Epidermal melanocyte (primary cell): ENCODE results near the gene RNF151.
"Not testable (repeated sequence)": the region's sequence is repeated elsewhere in the genome, so short reads cannot be mapped to it uniquely, and the experiment has no call there.

Experiments
- DNase-seq: peaks from one replicate; pipeline ENCODE4 v3.0.0; 2011; ENCODE audit warnings: low spot score; ENCODE audit not compliant: insufficient read length

RNF151 gene

DNA sequence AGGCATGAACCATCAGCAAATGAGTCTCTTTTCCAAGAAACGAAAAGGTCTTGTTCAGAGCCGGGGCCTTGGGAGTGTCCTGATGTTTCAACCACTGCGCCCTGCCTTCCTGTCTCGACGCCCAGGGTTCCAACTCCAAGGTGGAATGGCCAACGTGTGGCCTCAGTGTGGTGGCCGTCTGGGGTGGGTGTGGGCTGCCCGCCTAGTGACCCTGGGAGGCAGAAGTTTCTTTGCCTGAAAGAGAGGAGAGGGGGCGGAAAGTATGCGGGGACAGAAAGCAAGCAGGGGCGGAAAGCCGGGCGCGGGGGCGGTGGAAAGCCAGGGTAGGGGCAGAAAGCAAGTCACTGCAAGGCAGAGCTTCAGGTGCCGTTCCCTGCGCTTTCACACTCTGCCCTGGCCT is 27.7 kb upstream of the RNF151 start:
- no peak for DNase-seq

DNA sequence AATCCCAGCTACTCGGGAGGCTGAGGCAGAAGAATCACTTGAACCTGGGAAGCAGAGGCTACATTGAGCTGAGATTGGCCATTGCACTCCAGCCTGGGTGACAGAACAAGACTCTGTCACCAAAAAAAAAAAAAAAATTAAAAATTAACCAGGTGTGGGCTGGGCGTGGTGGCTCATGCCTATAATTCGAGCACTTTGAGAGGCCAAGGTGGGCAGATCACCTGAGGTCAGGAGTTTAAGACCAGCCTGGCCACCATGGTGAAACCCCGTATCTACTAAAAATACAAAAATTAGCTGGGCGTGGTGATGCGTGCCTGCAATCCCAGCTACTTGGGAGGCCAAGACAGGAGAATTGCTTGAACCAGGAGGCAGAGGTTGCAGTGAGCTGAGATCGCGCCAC is 26.8 kb upstream of the RNF151 start:
- not testable (repeated sequence) for DNase-seq

DNA sequence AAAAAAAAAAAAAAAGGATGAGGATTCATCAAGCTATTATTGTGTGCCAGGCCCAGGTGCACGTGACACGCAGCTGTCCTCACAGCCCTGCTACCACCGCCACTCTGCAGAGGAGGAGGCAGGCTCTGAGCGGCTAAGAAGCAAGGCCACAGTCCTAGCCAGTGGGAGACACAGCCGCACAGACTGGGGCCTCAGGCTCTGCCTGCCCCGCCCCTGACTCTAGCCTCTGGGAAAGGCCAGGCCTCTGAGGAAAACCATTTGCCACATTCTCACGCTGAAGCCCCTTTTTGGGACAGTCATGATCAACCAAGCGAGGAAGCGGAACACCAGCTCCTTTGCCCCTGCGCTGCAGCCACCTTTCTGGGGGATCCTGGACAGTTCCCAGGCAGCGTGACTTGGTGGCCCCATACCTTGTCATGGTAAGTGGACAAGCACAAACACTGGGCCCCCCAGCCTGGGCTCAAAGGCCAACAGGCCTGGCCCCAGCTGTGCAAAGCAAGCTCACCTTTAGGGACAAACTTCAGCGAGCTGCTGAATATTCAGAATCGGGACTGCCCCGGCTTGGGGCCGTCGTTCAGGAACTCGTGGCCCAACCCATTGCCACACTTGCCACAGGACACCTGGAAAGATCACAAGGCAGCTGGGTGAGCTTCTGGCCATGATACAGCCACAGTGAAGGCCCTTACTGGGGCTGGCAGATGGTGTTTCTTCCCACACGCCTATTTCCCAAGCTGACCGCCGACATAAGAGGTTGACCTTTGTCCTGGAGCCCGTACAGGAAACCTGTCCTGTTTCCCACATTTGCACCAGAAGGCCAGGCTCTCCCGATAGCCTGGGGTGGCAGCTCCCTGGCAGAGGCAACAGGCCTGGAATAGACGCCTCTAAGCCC is 26.1 kb upstream of the RNF151 start:
- DNase-seq, result no peak

DNA sequence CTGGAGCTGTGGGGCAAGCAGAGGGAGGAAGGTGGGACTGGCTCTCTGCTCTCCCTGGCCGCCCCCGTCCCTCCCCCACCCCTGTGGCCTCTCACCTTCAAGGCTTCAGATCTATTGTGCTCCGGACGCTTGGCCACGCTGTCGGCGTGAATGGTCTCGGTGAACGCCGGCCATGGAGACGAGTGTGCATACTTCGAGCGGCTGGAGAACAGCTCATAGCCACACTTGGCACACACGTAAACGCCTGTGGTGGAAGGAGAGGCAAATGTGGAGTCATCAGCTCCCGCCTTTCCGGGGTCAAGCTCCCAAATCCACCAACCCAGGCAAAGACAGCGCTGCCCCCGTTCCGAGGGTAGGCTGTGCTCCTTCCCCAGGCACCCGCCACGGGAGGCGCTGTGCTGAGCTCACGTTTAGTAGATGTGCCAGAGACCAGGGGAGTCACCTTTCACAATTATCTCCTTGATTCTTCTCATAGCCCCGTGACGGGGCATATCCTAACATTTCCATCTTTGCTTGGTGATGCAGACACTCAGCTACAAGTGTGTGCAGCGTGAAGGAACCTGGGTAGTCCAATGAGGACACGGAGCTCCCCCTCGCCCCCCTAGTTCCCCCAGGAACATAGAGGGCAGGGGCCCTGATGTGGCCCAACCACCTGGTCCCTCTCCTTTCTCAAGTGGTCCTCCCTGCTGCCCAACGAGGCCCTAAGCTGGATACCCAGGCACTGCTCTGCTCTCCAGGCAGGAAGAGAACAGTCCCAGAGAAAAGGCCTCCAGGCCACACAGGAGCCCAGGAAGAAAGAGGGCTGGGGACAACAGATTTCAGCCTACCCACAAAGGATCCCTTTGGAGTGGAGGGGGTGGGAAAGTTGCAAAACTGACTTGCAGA is 25.3 kb upstream of the RNF151 start:
- DNase-seq, result no peak

DNA sequence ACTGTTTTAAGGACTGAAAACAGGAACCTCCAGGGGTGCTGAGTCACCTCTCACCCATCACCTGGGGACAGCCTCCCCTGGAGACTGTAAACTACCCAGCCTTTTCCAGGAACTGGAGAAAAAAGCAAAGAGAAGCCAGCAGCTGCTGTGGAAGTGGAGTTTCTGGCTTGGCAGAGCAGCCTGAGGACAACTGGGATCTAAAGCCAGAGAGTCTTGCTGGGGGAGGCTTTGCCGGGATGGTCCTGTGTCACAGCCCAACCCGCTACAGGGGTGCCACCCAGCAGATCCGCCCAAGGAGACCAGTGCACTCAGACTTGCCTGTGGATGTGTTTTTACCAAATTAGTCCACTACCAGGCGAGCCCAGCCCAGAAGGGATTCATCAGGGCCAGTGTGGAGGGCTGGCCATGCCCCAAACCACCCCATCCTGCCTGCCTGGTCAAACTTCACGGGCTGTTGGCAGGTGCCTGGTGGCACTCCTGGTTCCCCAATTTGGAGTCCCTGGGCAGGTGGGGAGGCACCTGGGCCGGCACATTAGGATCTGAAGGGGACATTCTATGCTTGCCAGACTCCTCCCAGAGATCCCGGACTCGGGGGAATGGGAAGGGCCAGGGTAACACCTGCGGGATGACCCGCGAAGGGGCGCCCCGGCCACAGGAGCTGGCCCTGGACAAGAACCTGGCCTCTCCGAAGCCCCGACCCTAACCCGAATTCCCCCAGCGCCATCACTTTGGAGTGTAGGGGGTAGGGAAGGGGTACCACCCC is 24.4 kb upstream of the RNF151 start:
- no peak for DNase-seq

DNA sequence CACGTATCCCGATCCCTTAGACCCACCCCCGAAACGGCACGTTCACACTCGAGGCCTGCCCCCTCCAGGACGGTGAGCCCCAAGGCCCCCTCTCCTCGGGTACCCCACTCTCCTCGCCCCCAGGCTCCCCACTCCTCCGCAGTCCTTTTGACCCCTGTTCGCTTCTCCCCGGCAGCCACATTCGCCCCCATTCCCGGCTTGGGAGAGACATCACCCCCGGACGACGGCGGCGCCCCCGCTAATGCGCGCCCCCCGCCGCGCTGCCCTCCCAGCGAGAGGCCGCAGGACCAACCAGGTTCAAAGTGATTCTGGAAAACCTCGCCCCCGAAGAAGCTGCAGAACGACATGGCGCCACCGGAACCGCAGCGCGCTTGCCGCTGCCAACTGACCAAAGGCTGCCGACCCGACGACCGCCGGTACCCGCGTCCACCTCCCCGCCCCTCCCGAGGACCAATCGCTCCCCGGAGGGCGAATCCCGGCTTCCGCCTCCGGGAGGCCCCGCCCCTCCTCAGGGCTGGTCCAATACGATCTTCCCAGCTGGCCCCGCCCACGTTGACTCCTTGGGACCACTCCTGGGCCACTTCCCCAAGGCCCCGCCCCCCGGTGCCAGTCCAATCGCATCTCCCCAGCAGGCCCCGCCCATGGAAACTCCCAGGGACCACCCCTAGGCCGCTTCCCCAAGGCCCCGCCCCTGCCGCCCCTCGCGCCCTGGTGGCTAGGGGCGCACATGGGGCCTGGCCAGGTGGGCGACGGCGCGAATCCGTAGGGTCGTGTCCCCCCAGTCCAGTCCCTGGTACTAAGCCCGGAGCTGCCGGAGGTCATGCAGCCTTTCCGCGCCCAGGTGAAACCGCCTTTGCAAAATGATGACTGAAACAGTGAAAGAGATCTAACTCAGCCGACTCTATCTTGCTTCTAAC is 23.6 kb upstream of the RNF151 start, which contains the start of gene MSRB1:
MSRB1 (minus strand) TSS at position 390 of the 917 bp plus-strand sequence; CDS start at position 347, 43 bp downstream.
- DNase-seq, result peak; percentile 99

DNA sequence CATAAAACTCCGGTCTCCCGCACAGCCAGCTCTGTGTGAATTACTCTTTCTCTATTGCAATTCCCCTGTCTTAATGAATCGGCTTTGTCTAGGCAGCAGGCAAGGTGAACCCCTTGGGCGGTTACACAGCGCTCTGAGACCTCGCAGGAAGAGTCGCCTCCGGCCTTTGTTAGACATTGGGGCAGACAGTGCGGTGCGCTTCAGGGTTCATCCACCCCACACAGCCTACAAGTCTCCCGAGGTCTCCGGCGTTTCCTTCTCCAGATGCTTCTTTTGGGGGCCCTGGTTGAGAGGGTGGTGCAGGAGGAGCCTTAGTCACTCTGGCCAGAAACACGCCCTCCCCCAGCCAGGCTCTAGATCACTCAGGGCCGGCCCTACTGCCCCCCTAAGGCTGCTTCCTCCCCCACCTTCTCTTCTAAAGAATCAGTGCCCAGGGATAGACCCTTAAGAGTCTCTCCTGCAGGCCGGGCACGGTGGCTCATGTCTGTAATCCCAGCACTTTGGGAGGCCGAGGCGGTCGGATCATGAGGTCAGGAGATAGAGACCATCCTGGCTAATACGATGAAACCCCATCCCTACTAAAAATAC is 21.9 kb upstream of the RNF151 start:
- no peak for DNase-seq

DNA sequence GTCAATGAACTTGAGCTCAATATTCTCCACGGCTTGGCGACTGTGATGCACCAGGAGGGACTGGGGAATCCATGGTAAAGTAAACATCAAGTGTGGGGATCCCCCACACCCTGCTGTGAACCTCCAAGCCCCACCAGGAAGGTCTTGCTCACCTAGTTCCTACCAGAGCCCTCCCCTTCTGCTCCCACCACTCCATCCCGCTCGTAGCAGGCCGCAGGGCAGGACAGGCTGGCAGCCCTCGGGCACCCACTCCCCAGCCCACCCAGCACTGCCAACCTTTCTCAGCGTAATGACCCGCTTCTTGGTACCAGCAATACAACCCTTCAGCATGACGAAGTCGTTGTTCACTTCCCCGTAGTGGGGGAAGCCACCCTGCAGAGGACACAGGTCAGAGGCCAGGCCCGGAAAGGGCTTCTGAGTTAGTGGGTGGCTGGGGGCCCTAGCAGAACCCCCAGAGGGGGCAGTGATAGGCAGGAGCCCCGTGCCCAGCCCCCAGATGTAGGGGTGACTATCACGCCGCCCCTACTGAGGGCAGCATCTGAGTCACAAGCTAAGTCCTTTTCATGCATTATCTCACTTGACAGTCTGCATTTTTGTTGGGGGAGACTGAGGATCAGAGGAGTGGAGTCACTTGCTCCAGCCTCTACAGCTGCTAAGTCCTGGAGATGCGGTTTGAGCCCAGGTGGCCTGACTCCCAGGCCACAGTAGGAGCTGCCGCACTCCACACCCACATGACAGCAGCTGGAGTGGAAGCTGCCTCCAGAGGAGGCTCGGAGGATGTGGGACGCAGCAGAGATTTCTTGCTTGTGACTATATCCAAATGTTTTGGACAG is 20.9 kb upstream of the RNF151 start:
- no peak for DNase-seq

DNA sequence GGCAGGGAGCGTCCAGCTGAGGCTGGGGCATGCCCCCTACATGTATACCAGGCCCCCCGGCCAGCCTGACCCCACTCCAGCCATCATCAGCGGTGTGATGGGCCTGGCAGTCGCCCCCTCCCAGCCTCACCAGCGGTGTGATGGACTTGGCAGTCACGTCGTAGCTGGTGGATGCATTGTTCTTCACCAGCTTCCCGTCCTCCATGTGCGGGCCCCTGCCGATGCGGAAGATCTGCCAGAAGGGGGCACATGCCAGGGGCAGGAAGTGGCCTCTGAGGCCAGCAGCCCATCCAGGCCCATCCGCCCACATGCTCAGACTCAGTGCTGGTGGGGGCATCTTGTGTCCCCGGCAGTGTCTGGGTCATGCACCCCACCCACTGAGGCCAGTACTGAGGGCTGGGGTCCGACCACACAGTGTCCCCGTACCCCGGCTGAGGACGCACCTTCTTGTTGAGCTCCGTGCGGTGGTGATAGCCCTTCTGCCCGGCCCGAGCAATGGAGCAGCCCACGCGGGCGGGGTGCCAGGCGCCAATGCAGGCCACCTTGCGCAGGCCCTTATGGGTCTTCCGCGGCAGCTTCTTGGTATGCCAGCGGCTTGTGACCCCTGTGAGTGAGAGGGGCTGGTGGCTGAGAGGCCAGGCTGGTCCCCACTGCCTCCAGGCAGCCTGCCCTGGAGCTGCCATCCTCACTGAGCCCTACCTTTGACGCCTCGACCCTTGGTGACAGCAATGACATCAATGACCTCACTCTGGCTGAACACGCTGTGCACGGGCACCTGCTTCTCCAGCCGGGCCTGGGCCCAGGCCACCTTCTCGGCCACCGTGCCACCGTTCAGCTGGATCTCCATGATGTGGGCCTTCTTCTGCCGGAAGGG is 19.9 kb upstream of the RNF151 start:
- DNase-seq, result no peak

DNA sequence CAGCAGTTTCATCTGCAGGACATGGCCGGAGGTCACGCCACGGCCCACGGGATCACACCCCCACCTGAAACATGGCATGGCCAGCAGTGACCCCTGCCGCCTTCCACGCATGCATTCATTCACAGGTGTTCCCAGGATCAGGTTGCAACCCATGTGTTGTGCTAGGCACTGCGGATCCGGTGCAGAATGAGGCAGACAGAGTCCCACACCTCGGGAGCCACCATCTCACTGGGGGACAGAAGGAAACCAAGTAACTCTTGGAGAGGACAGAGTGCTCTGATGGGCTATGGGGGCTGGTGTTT is 19.3 kb upstream of the RNF151 start:
- no peak for DNase-seq

DNA sequence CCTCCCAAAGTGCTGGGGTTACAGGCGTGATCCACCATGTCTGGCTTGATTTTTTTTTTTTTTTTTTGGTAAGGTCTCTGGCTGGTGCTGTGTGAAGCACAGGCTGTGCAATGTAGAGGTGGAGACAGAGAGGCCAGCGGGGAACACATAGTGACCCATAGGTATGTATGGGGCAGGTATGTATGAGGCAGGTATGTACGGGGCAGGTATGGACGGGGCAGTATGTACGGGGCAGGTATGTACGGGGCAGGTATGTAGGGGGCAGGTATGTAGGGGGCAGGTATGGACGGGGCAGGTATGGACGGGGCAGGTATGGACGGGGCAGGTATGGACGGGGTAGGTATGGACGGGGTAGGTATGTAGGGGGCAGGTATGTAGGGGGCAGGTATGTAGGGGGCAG is 17.1 kb upstream of the RNF151 start:
- no peak for DNase-seq

DNA sequence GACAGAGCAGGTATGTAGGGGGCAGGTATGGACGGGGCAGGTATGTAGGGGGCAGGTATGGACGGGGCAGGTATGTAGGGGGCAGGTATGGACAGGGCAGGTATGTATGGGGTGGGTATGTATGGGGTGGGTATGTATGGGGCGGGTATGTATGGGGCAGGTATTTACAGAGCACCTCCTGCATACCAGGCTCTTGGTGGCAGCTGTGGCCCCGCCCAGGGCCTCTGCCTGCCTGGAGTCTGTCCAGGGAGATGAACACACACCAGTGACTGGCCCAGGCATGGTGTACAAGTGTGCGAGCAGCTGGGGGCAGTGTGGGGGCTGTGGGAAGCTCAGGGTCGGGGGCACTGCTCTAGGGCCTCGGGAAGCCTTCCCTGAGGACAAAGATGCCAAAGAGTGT is 16.6 kb upstream of the RNF151 start:
- DNase-seq, result no peak

DNA sequence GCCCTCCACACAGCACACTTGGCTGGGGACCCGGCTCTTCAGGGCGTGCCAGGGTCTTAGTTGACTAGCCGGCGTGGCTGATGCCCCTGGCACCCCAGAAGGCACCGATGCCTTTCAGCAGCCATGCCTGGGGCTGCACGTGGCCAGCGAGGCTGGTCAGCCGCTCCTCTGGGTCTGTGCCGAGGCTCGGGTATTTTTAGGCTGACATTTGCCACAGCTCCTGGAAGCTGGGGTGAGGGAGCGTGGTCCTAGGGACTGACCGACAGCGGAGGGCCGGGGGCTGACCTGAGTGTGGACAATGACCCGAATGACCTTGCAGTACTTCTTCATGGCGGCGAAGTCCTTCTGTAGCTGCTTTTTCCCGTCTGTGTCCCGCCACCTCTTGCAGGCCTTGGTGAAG is 16.1 kb upstream of the RNF151 start:
- no peak for DNase-seq

DNA sequence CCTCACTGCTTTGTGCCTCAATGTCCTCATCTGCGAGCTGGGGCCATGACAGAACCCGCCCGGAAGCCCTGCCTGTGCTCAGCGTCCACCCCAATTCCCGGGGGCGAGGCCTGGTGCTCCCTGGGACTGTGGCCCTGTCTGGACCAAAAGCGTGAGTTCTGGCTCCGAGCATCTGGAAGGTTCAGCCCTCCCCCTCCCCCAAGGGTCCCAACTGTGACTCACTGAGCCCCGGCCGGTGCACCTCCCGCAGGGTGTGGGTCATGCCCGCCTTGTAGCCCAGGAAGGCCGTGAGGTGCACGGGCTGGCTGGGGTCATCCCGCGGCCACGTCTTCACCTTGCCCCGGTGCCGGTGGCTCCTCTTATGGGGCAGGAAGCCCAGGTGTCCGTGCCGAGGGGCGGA is 12.9 kb upstream of the RNF151 start:
- no peak for DNase-seq

DNA sequence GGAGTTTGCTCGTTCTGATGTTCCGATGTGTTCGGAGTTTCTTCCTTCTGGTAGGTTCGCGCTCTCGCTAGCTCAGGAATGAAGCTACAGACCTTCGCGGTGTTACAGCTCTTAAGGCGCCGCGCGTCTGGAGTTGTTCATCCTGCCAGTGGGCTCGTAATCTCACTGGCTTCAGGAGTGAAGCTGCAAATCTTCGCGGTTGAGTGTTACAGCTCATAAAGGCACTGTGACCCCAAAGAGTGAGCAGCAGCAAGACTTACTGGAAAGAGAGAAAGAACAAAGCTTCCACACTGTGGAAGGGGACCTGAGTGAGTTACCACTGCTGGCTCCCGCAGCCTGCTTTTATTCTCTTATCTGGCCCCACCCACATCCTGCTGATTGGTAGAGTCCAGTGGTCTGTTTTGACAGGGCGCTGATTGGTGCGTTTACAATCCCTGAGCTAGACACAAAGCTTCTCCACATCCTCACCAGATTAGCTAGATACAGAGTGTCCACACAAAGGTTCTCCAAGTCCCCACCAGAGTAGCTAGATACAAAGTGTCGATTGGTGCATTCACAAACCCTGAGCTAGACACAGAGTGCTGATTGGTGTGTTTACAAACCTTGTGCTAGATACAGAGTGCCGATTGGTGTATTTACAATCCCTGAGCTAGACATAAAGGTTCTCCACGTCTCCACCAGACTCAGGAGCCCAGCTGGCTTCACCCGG is 9.1 kb upstream of the RNF151 start:
- DNase-seq, result not testable (repeated sequence)

DNA sequence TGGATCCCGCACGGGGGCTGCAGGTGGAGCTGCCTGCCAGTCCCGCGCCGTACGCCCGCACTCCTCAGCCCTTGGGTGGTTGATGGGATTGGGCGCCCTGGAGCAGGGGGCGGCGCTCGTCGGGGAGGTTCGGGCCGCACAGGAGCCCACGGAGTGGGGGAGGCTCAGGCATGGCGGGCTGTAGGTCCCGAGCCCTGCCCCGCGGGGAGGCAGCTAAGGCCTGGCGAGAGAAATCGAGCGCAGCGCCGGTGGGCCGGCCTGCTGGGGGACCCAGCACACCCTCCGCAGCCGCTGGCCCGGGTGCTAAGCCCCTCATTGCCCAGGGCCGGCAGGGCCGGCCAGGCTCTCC is 8.5 kb upstream of the RNF151 start:
- DNase-seq, result not testable (repeated sequence)

DNA sequence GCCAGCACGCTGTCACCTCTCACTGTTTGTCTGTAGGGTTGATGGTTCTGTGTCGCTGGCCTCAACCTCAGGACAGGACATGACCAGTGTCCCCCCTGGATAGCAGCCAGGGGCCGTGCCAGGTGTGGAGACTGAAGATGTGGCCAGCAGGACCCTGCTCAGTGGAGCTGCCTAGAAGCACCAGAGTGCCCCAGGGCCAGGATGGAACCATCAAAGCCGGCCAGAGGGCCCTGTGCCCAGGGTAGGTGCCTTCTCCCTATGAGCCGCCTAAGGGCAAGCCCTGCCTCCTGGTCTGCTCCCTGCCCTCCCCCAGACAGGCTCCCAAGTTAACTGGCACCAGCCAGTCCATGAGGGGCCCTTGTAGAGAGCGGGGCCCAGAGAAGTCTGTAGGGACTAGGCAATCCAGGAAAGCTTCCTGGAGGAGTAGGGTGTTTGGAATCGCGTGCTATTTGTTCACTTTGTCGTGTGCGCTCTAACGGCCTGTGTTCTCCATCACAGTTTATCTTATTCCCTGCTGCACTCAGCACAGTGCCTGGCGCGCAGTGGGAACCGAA is 7.9 kb upstream of the RNF151 start:
- DNase-seq, result no peak
